IgD-negative memory B cell (primary cell): ENCODE measurements around the gene TBC1D17. TPM values are rescaled to one million over a fixed set of nuclear protein-coding genes. Genes with fewer than 3 reads are reported as not detected.

Experiments used
- H3K27ac Mint-ChIP-seq, 3 donors: one replicate each; pipeline ENCODE4 v1.8.0; 2020 to 2022; ENCODE audit warnings: mild to moderate bottlenecking in 3 of 3, mixed read lengths in 3 of 3, moderate library complexity in 1 of 3
- H3K27me3 Mint-ChIP-seq: one replicate; pipeline ENCODE4 v1.8.0; 2021; ENCODE audit warnings: mixed read lengths
- H3K36me3 Mint-ChIP-seq: one replicate; pipeline ENCODE4 v1.8.0; 2020; ENCODE audit warnings: mild to moderate bottlenecking, mixed read lengths
- H3K4me1 Mint-ChIP-seq, 3 donors: one replicate each; pipeline ENCODE4 v1.8.0; 2020 to 2022; ENCODE audit warnings: mixed read lengths in 3 of 3, mild to moderate bottlenecking in 1 of 3
- H3K4me3 Mint-ChIP-seq, 4 donors: one replicate each; pipeline ENCODE4 v1.8.0; 2020 to 2022; ENCODE audit warnings: mild to moderate bottlenecking in 4 of 4, mixed read lengths in 4 of 4, moderate library complexity in 3 of 4
- H3K9me3 Mint-ChIP-seq, 3 donors: one replicate each; pipeline ENCODE4 v1.8.0; 2020 to 2021; ENCODE audit warnings: mixed read lengths in 3 of 3, mild to moderate bottlenecking in 1 of 3
- polyA plus RNA-seq: library from polyadenylated mRNA; unstranded; fragments of 300-500 nt; fragmentation: Illumina TruSeq; gene quantifications from one replicate; pipeline ENCODE4 v1.2.3, GENCODE V29; 2021

The TBC1D17 gene
- polyA plus RNA-seq, 1 donor from 2014 or later, result 19.1 TPM

DNA sequence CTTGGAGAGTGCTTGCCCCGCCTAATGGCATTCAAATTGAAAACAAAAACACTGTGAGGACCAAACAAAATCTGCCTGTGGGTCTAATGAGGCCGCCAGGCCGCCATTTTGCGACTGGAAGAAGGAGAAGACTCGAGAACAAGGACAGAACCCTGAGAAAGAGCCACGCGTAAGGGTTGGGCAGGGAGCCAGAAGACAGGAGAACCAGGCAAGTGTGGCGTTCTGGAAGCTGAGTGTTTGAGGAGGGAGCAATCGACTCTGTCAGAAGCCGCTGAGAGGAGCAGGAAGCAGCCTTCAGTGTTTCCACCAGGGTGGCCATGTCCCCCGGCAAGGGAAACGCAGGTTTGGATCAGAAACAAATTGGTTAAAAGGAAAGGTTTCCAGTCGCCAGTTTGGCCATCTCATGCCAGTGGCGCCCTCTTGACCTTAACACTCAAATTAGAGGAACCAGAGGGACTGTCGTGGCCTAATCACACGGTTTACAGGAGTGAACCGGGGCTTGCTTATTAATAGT lies 36.7 kb upstream of the TBC1D17 start:
- H3K4me3 Mint-ChIP-seq, result peak overlapping the region in 1 of 4 donors; percentile 60
- H3K36me3 Mint-ChIP-seq, result peaks cover 13% of the 10 kb centered on the region
- H3K9me3 Mint-ChIP-seq, result no peaks in the 10 kb centered on the region
- no peak overlapping the region for H3K27ac Mint-ChIP-seq
- H3K27me3 Mint-ChIP-seq, result no peaks in the 10 kb centered on the region
- H3K4me1 Mint-ChIP-seq, result peaks cover 16 to 23% (median 22%) of the 10 kb centered on the region in 3 donors

DNA sequence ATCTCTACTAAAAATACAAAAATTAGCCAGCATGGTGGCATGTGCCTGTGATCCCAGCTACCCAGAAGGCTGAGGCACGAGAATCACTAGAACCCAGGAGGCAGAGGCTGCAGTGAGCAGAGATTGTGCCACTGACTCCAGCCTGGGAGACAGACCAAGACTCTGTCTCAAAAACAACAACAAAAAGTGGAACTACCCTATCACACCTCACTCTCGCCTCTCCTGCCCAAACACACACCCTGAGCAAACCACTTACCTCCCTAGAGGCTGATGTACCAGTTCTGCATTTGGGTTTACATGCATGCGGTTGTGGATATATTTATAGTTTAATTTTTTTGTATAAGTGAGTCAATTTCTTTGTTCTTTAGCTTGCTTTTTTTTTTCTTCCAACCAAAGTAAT lies 34.2 kb upstream of the TBC1D17 start:
- no peaks in the 10 kb centered on the region for H3K9me3 Mint-ChIP-seq
- H3K27me3 Mint-ChIP-seq, result no peaks in the 10 kb centered on the region
- peaks cover 19 to 27% (median 22%) of the 10 kb centered on the region in 3 donors for H3K4me1 Mint-ChIP-seq
- H3K36me3 Mint-ChIP-seq, result peaks cover 12% of the 10 kb centered on the region
- peak overlapping the region; percentile 20 to 93 (median 84) for H3K4me3 Mint-ChIP-seq
- H3K27ac Mint-ChIP-seq, result peak overlapping the region; percentile 59 to 94 (median 93)

DNA sequence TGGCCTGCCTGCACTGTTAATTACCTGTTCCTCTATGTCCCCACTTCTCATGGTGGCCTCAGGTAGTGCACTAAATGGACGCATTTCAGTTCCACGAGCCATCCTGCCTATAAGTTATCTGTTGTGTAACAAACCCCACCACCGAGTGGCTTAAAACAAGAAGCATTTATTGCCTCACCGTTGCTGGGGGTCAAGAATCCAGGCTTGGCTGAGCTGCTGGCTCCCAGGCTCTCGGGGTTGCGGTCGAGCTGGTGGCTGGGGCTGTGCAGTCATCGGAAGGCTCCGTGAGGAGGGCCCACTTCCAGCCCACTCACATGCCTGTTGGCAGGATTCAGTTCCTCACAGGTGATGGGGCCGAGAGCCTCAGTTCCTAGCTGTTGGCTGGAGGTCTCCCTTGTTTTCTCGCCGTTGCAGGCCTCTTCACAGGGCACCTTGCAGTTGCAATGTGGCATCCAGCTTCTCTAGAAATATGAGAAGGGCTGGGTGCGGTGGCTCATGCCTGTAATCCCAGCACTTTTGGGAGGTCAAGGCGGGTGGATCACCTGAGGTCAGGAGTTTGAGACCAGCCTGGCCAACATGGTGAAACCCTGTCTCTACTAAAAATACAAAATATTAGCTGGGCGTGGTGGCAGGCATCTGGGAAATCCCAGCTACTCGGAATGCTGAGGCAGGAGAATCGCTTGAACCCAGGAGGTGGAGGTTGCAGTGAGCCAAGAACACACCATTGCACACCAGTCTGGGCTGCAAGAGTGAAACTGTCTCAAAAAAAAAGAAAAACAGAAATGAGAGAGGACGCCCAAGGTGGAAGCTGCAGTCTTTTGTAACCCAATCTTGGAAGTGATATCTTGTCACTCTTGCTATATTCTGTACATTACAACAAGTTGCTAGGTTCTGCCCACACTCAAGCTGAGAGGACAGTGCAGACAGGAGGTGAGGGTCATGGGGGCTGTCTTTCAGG lies 33.1 kb upstream of the TBC1D17 start:
- Mint-ChIP-seq H3K27me3 (no peaks in the 10 kb centered on the region), H3K36me3 (peaks cover 6% of the 10 kb centered on the region), H3K4me1 (peaks cover 22 to 35% (median 22%) of the 10 kb centered on the region in 3 donors), H3K27ac (peak overlapping the region; percentile 27 to 94 (median 59)), H3K4me3 (peak overlapping the region; percentile 20 to 91 (median 79)), H3K9me3 (peaks cover 0 to 3% (median 0%) of the 10 kb centered on the region in 3 donors)

DNA sequence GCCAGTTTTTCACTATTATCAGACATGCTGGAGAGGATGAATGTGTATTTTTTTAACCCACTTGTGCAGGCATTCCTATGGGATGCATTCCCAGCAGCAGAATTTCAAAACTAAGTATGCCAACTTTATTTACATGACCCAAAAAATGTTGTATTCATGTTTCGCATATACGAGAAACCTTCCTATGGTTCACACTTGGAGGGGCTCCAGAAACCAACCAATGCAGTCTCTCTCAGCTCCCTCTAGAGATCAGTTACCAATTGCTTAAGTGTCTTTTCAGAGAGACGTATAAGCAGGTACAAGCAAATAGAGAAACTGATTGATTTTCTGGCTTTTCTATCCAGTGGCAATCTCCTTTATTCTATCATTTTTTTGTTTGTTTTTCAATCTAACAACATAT lies 32.1 kb upstream of the TBC1D17 start:
- peaks cover 0 to 3% (median 0%) of the 10 kb centered on the region in 3 donors for H3K9me3 Mint-ChIP-seq
- H3K27me3 Mint-ChIP-seq, result no peaks in the 10 kb centered on the region
- peaks cover 20 to 41% (median 28%) of the 10 kb centered on the region in 3 donors for H3K4me1 Mint-ChIP-seq
- H3K4me3 Mint-ChIP-seq, result peak overlapping the region in 3 of 4 donors; percentile 12 to 91 (median 20)
- H3K36me3 Mint-ChIP-seq, result peaks cover 1% of the 10 kb centered on the region
- peak overlapping the region in 1 of 3 donors; percentile 59 for H3K27ac Mint-ChIP-seq

DNA sequence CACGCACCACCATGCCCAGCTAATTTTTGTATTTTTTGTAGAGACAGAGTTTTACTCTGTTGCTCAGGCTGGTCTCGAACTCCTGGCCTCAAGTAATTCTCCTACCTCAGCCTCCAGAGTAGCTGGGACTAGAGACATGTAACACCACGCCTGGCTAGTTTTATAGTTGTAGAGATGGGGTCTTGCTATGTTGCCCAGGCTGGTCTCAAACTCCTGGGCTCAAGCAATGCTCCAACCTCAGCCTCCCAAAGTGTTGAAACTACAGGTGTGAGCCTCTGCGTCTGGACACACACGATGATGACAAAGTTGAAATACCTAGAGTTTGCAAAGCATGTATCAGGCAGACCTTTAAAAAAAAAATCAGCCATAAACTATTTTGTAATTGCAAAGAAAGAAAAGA lies 31.1 kb upstream of the TBC1D17 start:
- peaks cover 0 to 3% (median 0%) of the 10 kb centered on the region in 3 donors for H3K9me3 Mint-ChIP-seq
- H3K27me3 Mint-ChIP-seq, result no peaks in the 10 kb centered on the region
- peaks cover 18 to 41% (median 28%) of the 10 kb centered on the region in 3 donors for H3K4me1 Mint-ChIP-seq
- peak overlapping the region in 1 of 3 donors; percentile 58 for H3K27ac Mint-ChIP-seq
- H3K4me3 Mint-ChIP-seq, result peak overlapping the region in 1 of 4 donors; percentile 27
- no peaks in the 10 kb centered on the region for H3K36me3 Mint-ChIP-seq

DNA sequence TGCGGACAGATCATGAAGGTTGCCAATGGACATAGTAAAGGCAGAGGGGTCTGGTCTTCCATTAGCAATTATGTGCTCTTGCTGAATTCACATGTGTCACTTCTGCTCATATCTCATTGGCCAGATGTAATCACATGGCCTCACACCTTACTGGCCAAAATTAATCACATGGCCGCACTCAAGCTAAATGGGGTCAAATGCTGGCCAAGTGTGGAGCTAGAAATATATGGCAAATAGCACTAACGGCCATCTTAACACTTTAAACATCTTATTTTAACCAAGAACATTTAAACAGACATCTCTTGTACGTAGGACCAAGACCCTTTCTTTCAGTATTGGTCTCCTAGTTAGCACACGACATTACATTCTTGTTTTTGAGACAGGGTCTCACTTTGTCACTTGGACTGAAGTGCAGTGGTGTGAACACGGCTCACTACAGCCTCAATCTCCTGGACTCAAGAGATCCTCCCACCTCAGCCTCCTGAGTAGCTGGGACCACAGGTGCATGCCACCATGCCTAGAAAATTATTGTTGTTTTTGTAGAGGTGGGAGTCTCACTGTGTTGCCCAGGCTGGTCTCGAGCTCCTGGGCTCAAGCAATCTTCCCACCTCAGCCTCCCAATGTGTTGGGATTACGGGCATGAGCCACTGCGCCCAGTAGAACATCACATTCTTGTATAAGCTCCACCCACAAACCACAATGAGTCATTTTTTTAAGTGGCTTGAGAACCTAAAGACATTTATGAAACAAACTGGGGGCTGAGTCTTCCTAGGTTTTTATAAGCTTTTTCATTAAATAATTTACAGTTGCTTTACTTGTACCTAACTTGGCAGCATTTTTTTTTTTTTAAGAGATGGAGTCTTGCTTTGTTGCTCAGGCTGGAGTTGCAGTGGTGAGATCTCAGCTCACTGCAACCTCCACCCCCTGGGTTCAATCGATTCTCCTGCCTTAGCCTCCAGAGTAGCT lies 29.5 kb upstream of the TBC1D17 start:
- H3K27ac Mint-ChIP-seq, result peak overlapping the region in 1 of 3 donors; percentile 82
- H3K36me3 Mint-ChIP-seq, result no peaks in the 10 kb centered on the region

DNA sequence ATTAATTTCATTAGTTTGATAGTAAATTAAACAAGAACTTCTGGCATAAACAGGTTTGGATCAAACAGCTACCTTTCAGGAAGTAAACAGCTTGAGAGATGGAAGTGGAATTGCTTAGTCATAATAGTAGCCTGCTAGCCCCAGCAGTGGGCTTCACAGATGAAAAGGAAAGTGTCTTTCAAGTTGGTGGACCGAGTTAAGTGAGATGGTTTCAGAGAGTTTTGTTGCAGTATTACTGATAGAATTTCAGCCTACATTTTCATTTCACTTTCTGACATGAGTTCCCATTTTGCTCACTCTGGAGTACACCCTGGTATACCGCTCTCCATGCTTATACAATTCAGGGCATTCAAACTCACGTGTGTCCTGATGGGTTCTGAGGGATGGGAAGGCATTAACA lies 28.6 kb upstream of the TBC1D17 start:
- Mint-ChIP-seq H3K4me3 (peak overlapping the region in 3 of 4 donors; percentile 72 to 97 (median 77)), H3K27me3 (no peaks in the 10 kb centered on the region), H3K9me3 (peaks cover 0 to 3% (median 0%) of the 10 kb centered on the region in 3 donors), H3K27ac (peak overlapping the region in 2 of 3 donors; percentile 82 to 90), H3K4me1 (peaks cover 24 to 43% (median 31%) of the 10 kb centered on the region in 3 donors), H3K36me3 (no peaks in the 10 kb centered on the region)

More for the DNA sequence above, 29.5 kb upstream of the TBC1D17 start:
- peaks cover 0 to 3% (median 0%) of the 10 kb centered on the region in 3 donors for H3K9me3 Mint-ChIP-seq
- no peaks in the 10 kb centered on the region for H3K27me3 Mint-ChIP-seq
- peaks cover 25 to 43% (median 38%) of the 10 kb centered on the region in 3 donors for H3K4me1 Mint-ChIP-seq
- peak overlapping the region in 3 of 4 donors; percentile 4 to 97 (median 39) for H3K4me3 Mint-ChIP-seq

DNA sequence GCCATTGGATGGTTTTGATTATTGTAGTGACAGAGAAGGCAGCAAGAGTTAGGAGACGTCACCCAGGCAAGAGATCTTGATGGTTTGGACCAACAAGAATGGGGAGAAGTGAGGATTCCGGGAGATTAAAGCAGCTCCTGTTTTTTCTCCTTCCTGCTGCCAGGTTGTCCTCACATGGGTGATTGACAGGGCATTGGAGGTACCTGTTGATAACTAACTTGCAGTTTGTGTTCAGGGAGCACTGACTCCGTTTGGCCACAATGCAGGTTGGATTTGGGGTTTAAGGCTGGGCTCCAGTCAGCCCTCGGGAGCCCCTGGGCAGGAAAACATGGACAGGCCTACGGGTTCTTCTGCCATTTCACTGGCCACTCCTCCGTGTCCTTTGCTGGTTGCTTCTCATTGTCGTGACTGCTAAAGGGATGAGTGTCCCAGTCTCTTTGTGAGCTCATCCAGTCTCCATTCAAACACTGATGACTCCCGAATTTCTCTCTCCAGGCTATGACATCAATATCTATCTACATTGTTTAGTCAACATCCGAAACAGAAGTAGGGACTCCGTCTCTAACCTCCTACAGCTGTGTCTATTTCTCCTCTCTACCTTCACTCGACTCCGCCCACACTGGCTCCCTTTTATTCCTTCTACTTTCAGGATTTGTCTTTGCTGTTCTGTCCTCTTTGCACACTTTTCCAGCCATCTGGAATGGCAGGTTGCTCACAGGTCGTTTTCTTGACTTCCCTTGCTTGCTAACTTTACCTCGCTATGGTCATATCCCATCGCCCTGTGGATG lies 27.9 kb upstream of the TBC1D17 start:
- Mint-ChIP-seq H3K27ac (peak overlapping the region in 2 of 3 donors; percentile 96 to 99), H3K27me3 (no peaks in the 10 kb centered on the region), H3K36me3 (no peaks in the 10 kb centered on the region), H3K4me3 (peak overlapping the region; percentile 77 to 97 (median 94)), H3K9me3 (peaks cover 0 to 3% (median 0%) of the 10 kb centered on the region in 3 donors), H3K4me1 (peaks cover 23 to 39% (median 26%) of the 10 kb centered on the region in 3 donors)

DNA sequence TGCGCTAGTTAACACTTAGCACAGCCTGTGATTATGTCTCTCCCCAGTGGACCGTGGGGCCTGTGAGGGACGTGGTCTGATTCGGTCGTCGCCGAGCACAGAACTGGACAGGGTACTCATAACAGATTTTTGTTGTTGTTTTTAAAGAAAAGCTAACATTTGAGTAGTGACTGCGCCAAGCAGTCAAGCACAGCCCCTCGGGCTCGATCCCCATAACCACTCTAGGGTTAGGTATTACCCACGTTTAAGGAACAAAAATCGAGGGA lies 27.3 kb upstream of the TBC1D17 start:
- Mint-ChIP-seq H3K4me1 (peaks cover 18 to 35% (median 22%) of the 10 kb centered on the region in 3 donors), H3K36me3 (no peaks in the 10 kb centered on the region), H3K9me3 (peaks cover 0 to 3% (median 0%) of the 10 kb centered on the region in 3 donors), H3K27ac (peak overlapping the region; percentile 92 to 99 (median 96)), H3K27me3 (no peaks in the 10 kb centered on the region), H3K4me3 (peak overlapping the region; percentile 92 to 98 (median 97))

DNA sequence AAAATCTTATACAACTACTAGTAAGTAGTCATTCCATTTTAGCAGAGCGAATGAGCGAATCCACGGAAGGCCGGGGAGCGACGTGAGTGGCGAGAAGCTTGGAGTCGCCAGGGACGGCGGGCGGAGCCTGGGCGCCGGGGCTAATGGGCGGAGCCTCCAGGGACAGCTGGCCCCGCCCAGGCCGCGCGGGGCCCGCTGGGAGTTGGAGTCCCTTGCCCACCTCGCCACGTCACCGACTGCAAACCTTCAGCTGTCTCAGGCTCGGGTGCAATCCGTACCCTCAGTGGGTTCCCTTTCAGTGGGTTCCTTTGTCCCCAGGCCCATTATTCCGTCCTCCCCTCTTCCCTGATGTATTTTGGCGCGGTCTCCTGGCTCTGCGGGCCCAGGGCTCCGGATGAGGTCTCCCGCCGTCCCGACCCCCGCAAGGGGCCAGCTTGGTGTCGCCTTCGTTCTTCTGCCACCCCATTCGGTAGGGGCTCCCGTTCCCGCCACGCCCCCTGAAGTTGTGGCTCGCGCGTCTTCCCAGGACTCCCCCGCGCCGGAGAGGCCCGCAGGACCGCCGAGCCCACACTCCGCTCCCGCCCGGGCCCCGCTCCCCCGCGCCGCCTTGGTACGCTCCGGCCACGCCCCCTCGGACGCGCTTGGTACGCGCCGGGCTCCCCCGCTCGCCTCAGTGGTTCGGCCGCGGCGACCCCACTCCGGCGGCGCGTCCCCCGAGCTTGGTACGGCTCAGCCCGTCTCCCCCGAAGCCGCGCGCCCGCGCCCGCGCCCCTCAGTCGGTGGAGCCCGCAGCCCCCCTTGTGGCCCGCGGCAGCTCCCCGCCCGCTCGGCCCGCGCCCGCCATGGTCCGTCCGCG lies 26.8 kb upstream of the TBC1D17 start, which contains the start of gene PTOV1:
PTOV1 (plus strand) TSS at position 673 of the 856 bp plus-strand sequence.
- Mint-ChIP-seq H3K4me3 (peak within 1 kb of the TSS; percentile 92 to 98 (median 97)), H3K9me3 (peaks cover 0 to 3% (median 0%) of the 10 kb centered on the region in 3 donors), H3K27me3 (no peaks in the 10 kb centered on the region), H3K4me1 (peaks cover 13 to 31% (median 22%) of the 10 kb centered on the region in 3 donors), H3K36me3 (peaks cover 2% of the 10 kb centered on the region), H3K27ac (peak within 1 kb of the TSS; percentile 92 to 99 (median 96))

DNA sequence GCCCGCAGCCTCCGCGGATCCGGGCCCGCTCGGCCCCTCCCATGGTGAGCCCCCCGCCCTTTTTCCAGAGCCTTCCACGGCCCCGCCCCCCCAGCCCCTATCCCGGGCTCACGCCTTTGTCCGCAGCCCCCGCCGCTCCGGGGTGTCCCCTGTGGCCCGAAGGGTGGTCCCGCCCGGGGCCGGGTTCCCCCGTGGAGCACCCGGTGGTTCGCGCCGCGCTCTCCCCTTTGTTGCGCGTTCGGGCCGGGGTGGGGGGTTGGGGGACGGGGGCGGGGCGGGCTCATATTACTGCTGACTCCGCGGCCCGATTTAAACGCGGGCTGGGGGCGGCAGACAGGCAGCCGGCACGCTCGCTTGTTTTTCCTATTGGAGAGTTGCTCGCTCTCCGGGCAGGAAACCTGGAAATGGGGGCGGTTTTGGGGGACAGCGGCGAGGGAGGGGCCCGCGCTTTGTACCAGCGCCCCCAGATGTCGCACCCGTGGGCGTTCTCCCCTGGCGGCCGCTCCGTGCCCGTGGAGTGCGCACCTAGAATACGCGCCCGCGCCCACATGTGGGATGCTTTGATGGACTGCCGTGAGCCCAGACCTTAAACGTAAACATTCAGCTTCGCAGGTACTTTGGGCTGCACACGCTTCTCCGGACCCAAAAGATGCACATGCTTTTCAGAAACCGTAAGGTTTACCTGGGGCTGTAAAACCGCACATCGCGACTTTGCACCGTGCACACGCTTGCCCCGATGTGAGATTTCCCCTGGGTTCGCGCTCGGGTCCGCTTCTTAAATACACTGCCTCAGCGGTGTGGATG lies 25.8 kb upstream of the TBC1D17 start:
- Mint-ChIP-seq H3K27me3 (no peaks in the 10 kb centered on the region), H3K4me3 (peak overlapping the region; percentile 85 to 95 (median 93)), H3K27ac (peak overlapping the region; percentile 67 to 89 (median 71)), H3K9me3 (peaks cover 0 to 3% (median 0%) of the 10 kb centered on the region in 3 donors), H3K4me1 (peaks cover 13 to 31% (median 22%) of the 10 kb centered on the region in 3 donors), H3K36me3 (peaks cover 2% of the 10 kb centered on the region)

DNA sequence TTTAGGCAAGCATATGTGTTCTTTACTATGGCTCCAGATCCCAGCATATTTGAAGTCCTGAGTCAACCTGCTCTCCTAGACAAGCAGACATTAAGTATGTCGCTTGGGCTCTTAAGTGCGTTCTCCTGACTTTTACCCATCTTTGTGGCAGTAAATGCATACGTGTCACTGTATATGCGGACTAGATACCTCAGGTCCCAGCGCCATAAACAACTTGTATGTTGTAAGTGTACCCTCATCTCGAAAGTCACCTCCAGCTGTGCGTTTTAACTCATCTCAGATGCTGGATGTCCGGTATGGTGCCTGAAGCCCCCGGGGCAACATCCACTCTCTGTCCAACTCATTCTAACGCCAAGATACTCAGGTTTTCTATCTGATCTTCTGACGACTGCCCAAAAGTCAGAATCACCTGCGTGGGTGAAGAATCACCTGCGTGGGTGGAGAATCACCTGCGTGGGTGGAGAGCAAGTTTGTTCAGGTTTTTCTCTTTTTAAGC lies 24.8 kb upstream of the TBC1D17 start:
- Mint-ChIP-seq H3K4me3 (peak overlapping the region; percentile 85 to 95 (median 93)), H3K4me1 (peaks cover 13 to 31% (median 22%) of the 10 kb centered on the region in 3 donors), H3K36me3 (peaks cover 2% of the 10 kb centered on the region), H3K27me3 (no peaks in the 10 kb centered on the region), H3K9me3 (peaks cover 0 to 3% (median 0%) of the 10 kb centered on the region in 3 donors), H3K27ac (peak overlapping the region; percentile 67 to 89 (median 71))
